ENCODE data around the gene PDE9A.
"Not testable (repeated sequence)": the region's sequence is repeated elsewhere in the genome, so short reads cannot be mapped to it uniquely, and the experiment has no call there.

Gene PDE9A

GRCh38 chr21:42626171-42626570, 27.2 kb upstream of the PDE9A start:
- DNase-seq: no peak

GRCh38 chr21:42627527-42628289, 25.7 kb upstream of the PDE9A start:
- DNase-seq: no peak

GRCh38 chr21:42628466-42629061, 24.9 kb upstream of the PDE9A start:
- not testable (repeated sequence) for DNase-seq

GRCh38 chr21:42629933-42630589, 23.4 kb upstream of the PDE9A start:
- no peak for DNase-seq

- DNase-seq: no peak
These were observed 22.8 kb upstream of the PDE9A start for GRCh38 chr21:42630626-42631025.

GRCh38 chr21:42631142-42631541, 22.3 kb upstream of the PDE9A start:
- no peak for DNase-seq

- DNase-seq: no peak
These were observed 21.1 kb upstream of the PDE9A start for GRCh38 chr21:42632336-42632751.

- no peak for DNase-seq
These were observed 20.4 kb upstream of the PDE9A start for GRCh38 chr21:42632771-42633690.

- no peak for DNase-seq
These were observed 19.6 kb upstream of the PDE9A start for GRCh38 chr21:42633858-42634257.

- DNase-seq: no peak
These were observed 17.4 kb upstream of the PDE9A start for GRCh38 chr21:42635848-42636519.

- no peak for DNase-seq
These were observed 16.7 kb upstream of the PDE9A start for GRCh38 chr21:42636520-42637266.

GRCh38 chr21:42637267-42638041, 16.0 kb upstream of the PDE9A start:
- no peak for DNase-seq

- DNase-seq: no peak
These were observed 15.1 kb upstream of the PDE9A start for GRCh38 chr21:42638266-42638863.

- no peak for DNase-seq
These were observed 13.7 kb upstream of the PDE9A start for GRCh38 chr21:42639646-42640152.

- no peak for DNase-seq
These were observed 12.9 kb upstream of the PDE9A start for GRCh38 chr21:42640486-42640885.

GRCh38 chr21:42641311-42642218, 11.9 kb upstream of the PDE9A start:
- no peak for DNase-seq

- no peak for DNase-seq
These were observed 11.1 kb upstream of the PDE9A start for GRCh38 chr21:42642219-42642745.

Data from T1000 (cell line).